M059J (cell line): ENCODE measurements around the gene MRPS7. TPM values are rescaled to one million over a fixed set of nuclear protein-coding genes. Genes with fewer than 3 reads are reported as not detected.
A peak's percentile ranks its signal among the peaks of the same experiment; 100 is the strongest.
"Not testable (repeated sequence)": the region's sequence is repeated elsewhere in the genome, so short reads cannot be mapped to it uniquely, and the experiment has no call there.

Experiments used
- DNase-seq: peaks from one replicate; pipeline ENCODE4 v3.0.0-alpha.2; 2012; ENCODE audit warnings: low read depth
- total RNA-seq: library from RNA; depleted of rRNA; stranded (reverse); fragments of >200 nt; shearing (Covaris generic); gene quantifications from 2 replicates; pipeline ENCODE4 v1.2.3, GENCODE V29; 2014

The MRPS7 gene
- total RNA-seq, 1 experiment from 2014 or later = 44.7 TPM

DNA sequence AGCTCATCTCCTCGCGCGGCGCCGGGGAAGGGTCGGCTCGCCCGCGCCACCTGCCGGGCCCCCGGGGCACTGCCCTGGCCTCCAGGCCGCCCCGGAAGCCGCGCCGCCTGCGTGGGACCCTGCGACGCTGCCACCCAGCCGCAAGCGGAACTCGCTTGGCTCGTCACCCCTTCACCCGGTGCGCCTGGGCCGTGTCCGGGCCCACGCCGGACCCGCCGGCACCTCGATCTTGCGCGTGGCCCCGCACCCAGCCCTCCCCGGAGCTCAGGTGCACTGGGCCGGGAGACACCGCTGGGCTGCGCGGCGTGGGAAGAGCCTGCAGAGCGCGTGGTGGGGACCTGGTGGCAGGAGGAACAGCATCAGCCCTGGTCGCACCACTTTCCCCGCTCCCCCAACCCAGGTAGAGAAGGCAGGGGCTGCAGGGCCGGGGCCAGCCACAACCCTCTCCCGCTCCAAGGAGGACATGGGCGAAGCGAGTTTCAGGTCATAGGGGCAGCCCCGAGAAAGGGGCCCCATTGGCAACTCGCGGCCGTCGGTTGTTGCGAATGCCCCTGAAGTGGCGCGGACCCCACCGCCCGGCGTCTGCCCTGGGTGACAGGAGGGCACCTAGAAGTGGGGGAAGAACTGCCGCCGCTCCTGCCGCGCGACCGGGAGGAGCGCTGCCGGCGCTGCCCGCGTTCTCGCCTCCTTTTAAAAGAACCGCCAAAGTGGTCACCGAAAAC is 9.7 kb downstream of the MRPS7 start:
- DNase-seq = peak; percentile 58

- peak; percentile 69 for DNase-seq
Measured at GRCh38 chr17:75271955-75272847, 10.5 kb downstream of the MRPS7 start.

DNA sequence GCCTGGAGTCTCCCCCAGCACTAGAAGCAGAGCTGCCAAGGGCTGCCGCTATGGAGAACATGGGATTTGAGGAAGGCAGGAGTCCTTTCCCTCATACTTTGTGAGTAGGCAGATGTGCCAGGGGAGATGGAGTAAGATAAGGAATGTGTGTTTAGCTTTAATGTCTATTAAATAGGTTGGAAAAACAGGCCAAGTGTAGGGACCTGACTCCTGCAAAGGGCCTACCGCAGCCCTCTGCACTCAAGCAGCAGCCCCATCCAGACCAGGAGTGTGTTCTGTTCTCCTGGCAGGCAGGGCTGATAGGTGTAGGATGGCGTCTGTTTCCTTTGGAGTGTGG is 11.1 kb downstream of the MRPS7 start:
- no peak for DNase-seq

GRCh38 chr17:75273977-75274708 is 12.5 kb downstream of the MRPS7 start:
- peak; percentile 81 for DNase-seq

GRCh38 chr17:75277664-75278071 is 16.0 kb downstream of the MRPS7 start:
- DNase-seq = peak; percentile 29

GRCh38 chr17:75280189-75280588 is 18.5 kb downstream of the MRPS7 start:
- DNase-seq = not testable (repeated sequence)

- DNase-seq = no peak
Measured at GRCh38 chr17:75285123-75285522, 23.4 kb downstream of the MRPS7 start.

DNA sequence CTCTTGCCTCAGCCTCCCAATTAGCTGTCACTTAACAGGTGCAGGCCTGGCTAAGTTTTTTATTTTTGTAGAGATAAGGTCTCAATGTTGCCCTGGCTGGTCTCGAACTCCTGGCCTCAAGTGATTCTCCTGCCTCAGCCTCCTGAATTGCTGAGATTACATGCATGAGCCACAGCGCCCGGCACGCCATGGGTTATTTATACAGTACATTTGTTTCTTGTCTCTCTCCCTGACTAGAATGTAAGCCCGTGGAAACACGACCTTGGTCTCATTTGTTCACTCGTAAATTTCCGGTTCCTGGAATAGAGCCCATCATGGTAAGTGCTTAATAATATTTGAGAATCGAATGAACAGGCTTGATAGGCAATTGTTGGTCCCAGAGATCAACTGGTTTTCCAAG is 25.5 kb downstream of the MRPS7 start:
- DNase-seq = no peak

GRCh38 chr17:75288359-75288758 is 26.7 kb downstream of the MRPS7 start:
- DNase-seq = no peak

- DNase-seq = no peak
Measured at GRCh38 chr17:75288770-75289114, 27.1 kb downstream of the MRPS7 start.

GRCh38 chr17:75289115-75289831 is 27.6 kb downstream of the MRPS7 start, which contains the start of gene SLC25A19:
TSS of gene SLC25A19 (minus strand) at chr17:75289433. CDS start at chr17:75286764, 2,669 bp downstream.
- DNase-seq = peak; percentile 97

GRCh38 chr17:75289832-75290337 is 28.2 kb downstream of the MRPS7 start:
- DNase-seq = peak; percentile 62

- DNase-seq = not testable (repeated sequence)
Measured at GRCh38 chr17:75292810-75293448, 31.2 kb downstream of the MRPS7 start.

DNA sequence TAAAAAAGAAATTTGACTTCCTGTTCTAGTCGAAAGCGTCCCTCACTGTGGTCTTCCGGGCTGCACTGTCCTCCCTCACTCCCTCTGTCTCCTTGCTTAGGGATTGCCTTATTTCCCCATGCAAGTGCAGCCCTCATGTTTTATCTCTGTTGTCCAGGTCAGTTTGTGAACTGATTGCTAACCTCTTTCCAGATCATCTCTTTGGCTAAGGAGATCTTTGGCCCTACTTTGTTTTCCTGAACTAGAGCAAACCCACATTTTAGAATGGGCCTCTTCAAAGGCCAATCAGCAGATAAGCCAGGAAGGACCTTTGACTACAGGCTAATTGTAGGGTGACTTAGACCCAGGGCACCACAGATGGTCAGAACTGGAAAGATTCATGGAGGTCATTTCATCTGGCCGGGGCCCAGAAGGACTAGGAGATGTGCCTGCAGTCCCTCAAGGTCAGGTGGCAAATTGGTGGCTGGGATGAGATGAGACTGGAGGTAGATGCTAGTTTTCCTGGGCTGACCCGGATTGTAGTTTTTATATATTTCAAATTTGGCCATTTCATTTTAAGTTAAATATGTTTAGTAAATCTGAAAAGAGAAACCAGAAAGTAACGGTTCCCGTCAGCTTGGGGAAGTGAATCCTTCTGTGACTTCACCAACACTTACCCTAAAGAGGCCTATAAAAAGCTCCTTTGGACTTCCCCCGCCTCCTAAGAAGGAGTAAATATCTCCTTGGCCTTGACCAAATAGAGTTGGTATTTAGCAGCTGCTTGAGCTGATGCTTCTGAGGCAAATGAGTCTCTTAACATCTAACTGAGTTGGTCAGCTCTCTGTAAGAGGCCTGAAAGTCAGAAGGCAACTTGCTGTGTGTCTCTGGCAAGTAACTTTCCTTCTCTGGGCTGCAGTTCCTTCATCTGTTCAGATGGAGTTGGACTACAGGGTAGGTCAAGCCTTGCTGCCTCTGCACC is 33.8 kb downstream of the MRPS7 start:
- DNase-seq = no peak

DNA sequence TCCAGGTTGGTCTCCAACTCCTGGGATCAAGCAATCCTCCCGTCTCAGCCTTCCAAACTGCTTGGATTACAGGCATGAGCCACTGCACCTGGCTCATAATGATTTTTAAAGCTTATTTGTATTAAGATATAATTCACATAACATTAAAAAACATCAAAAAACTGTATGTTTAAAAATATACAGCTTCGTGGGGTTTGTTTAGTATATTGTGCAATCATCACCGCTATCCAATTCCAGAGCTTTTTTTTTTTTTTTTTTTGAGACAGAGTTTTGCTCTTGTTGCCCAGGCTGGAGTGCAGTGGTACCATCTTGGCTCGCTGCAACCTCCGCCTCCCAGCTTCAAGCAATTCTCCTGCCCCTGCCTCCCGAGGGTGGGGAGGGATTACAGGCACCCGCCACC is 38.6 kb downstream of the MRPS7 start:
- DNase-seq = no peak

GRCh38 chr17:75301049-75301448 is 39.4 kb downstream of the MRPS7 start:
- DNase-seq = no peak

DNA sequence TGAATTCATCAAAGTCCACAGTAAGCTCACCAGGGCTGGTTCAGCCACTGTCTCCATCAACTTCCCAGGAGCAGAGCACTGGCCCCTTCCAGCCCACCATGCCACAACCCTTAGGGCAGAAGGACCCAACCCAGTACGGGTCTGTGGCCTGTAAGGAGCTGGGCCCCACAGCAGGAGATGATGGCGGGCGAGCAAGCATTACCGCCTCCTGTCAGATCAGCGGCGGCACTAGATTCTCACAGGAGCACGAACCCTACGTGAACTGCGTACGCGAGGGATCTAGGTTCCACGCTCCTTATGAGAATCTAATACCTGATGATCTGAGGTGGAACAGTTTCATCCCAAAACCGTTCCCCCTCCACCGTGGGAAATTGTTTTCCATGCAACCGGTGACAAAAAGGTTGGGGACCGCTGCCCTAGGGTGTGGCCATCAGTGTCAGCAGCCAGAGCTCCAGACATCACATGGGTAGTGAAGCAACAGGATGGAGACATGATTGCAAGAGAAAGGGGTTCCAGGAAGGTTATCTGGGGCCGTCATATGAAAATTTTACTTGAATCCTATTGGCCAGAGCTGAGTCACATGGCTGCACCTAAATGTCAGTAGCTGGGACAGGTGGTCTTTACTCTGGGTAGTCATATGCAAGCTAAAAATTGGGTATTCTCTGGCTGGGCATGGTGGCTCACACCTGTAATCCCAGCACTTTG is 40.0 kb downstream of the MRPS7 start:
- DNase-seq = no peak

- DNase-seq = no peak
Measured at GRCh38 chr17:75307957-75308731, 46.5 kb downstream of the MRPS7 start.
